Mucosa of descending colon (tissue), 3 donors: ENCODE results near the gene HK1. TPM values are rescaled to one million over a fixed set of nuclear protein-coding genes. Genes with fewer than 3 reads are reported as not detected.
A peak's percentile ranks its signal among the peaks of the same experiment; 100 is the strongest.

Source experiments
- ATAC-seq: fragments of 200-7000 bp; cut with Tn5 transposase; one replicate; pipeline ENCODE4 v1.9.1; 2020; ENCODE audit warnings: mild to moderate bottlenecking, moderate library complexity
- DNase-seq, 3 donors: peaks; one replicate each; pipeline ENCODE4 v3.0.0-alpha.2; 2020
- H3K36me3 ChIP-seq: fragments of 200-600 bp; one replicate; pipeline ENCODE4 v1.8.0; 2021; ENCODE audit warnings: low read depth, mild to moderate bottlenecking
- H3K4me1 ChIP-seq: fragments of 200-600 bp; one replicate; pipeline ENCODE4 v1.8.0; 2021; ENCODE audit warnings: low read depth, mild to moderate bottlenecking
- H3K4me3 ChIP-seq: fragments of 200-600 bp; one replicate; pipeline ENCODE4 v1.8.0; 2021; ENCODE audit warnings: mild to moderate bottlenecking
- H3K9me3 ChIP-seq: fragments of 200-600 bp; one replicate; pipeline ENCODE4 v1.8.0; 2021; ENCODE audit warnings: mild to moderate bottlenecking
- intact Hi-C, 2 donors: fragments of 100-400 bp; cut with DNase I in 1 of 2; cut with micrococcal nuclease in 1 of 2; formaldehyde crosslinking; loops; one replicate each; pipeline versions ENCODE4 v1.11.0 to v1.11.1; 2022; cut with DNase I, micrococcal nuclease
- total RNA-seq, 3 donors: library from RNA; stranded (reverse); fragmentation: NEBNext Ultra II Directional in 2 of 3; extraction: Animal tissue kit (Norgen Biotek cat#: 25700) in 2 of 3; gene quantifications; one replicate each; pipeline versions ENCODE4 v1.2.1 to v1.2.4, GENCODE V29; 2021 to 2023
- TF ChIP-seq, protein P1 (sequence below): fragments of 200-600 bp; IDR thresholded peaks from one replicate; pipeline ENCODE4 v1.8.0; 2022; ENCODE audit warnings: antibody characterized with exemption, mild to moderate bottlenecking
- donor health status: DM: no; HTN: no; CAD: no; lungs with moderate emphysema.
- donor health status: DM: no; HTN: no; CAD: no.
- donor health status: DM: no; HTN: yes; CAD: no.

HK1 gene
- total RNA-seq, 3 donors from 2014 or later, result 63.9 to 102 (median 81.3) TPM

GRCh38 chr10:69409968-69410367, 131.7 kb downstream of the HK1 start:
- TF ChIP-seq, protein P1, sequence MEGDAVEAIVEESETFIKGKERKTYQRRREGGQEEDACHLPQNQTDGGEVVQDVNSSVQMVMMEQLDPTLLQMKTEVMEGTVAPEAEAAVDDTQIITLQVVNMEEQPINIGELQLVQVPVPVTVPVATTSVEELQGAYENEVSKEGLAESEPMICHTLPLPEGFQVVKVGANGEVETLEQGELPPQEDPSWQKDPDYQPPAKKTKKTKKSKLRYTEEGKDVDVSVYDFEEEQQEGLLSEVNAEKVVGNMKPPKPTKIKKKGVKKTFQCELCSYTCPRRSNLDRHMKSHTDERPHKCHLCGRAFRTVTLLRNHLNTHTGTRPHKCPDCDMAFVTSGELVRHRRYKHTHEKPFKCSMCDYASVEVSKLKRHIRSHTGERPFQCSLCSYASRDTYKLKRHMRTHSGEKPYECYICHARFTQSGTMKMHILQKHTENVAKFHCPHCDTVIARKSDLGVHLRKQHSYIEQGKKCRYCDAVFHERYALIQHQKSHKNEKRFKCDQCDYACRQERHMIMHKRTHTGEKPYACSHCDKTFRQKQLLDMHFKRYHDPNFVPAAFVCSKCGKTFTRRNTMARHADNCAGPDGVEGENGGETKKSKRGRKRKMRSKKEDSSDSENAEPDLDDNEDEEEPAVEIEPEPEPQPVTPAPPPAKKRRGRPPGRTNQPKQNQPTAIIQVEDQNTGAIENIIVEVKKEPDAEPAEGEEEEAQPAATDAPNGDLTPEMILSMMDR, result no peak
- intact Hi-C loops, result no loop called here
- no peak for ATAC-seq

DNA sequence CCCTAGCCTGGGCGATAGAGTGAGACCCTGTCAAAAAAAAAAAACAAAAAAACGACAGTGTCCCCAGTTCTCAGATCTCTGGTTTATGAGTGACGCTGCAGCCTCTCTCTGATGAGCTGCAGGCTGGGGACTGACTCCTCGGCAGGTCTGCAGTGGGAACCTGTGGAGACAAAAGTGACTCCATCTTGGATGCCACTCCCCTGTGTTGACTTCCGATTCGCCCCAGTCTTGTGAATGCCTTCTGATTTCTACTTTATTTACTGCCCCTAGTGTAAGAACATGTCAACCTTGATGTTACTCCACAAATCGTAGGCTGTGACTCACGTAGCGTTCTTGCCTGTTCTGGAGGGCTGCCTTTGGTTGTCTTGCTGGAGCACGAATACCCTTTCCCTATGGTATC, 132.2 kb downstream of the HK1 start:
- no peak for DNase-seq
- Histone ChIP-seq H3K4me3 (no peak overlapping the region), H3K9me3 (no peaks in the 10 kb centered on the region), H3K4me1 (peaks cover 5% of the 10 kb centered on the region), H3K36me3 (no peaks in the 10 kb centered on the region)
- intact Hi-C loops, result no loop called here
- TF ChIP-seq, protein P1, result no peak
- no peak for ATAC-seq

More at GRCh38 chr10:69409968-69410367, 131.7 kb downstream of the HK1 start:
- peaks cover 5% of the 10 kb centered on the region for H3K4me1 ChIP-seq
- no peak overlapping the region for H3K4me3 ChIP-seq
- H3K9me3 ChIP-seq, result no peaks in the 10 kb centered on the region
- no peaks in the 10 kb centered on the region for H3K36me3 ChIP-seq
- no peak for DNase-seq

DNA sequence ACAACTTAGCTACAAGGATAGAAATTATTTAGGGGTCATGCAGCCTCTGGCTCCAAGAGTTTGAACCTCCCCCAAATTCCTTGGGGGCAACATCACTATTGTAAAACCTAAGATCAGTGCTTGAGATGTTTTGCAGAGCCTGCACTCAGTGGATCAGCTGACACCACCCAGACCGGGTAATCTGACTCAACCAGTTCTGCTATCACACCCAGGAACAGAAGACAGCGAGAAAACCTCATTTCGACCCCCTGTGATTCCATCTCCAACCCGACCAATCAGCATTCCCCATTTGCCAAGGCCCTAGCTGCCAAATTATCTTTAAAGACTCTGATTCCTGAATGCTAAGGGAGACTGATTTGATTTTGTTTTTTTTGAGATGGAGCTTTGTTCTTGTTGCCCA, 133.2 kb downstream of the HK1 start:
- intact Hi-C loops, result no loop called here
- Histone ChIP-seq H3K36me3 (no peaks in the 10 kb centered on the region), H3K4me1 (peaks cover 5% of the 10 kb centered on the region), H3K4me3 (no peak overlapping the region), H3K9me3 (no peaks in the 10 kb centered on the region)
- ATAC-seq (no peak), DNase-seq (no peak)
- TF ChIP-seq, protein P1, result no peak

GRCh38 chr10:69412232-69412790, 134.0 kb downstream of the HK1 start:
- Histone ChIP-seq H3K9me3 (no peaks in the 10 kb centered on the region), H3K4me3 (no peak overlapping the region)

DNA sequence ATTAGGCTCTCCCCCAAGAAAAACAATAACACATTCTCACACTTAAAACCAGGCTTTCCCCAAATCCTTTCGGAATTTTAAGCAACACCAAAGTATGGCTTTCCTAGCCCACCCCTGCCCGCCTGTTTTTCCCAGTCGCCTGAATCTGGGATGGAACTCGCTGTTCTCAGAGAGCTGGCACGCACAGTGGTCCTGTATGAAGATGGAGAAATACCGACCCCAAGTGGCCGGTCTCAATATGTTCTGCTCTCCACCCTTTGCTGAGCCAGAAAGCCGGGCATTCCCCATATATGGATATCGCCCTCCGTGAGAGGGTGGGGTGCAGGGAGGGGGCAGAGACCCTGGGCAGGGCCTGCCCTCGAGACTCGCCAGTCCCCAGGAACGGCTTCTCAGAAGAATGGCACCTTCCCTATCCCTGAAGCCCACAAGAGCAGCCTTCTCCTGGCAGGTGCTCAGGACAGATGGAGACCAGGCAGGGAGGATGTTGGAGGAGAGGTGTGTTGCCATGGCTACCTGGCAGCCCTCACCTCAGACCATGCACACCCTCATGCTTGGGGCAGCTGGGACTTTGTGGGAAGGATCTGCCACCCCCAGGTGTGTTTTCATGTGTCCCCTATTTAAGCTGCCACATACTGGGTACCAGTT, 135.0 kb downstream of the HK1 start:
- ATAC-seq, result no peak
- intact Hi-C loops, result no loop called here
- H3K9me3 ChIP-seq, result no peaks in the 10 kb centered on the region
- TF ChIP-seq, protein P1, result no peak
- H3K36me3 ChIP-seq, result no peaks in the 10 kb centered on the region
- no peak overlapping the region for H3K4me3 ChIP-seq
- H3K4me1 ChIP-seq, result peaks cover 15% of the 10 kb centered on the region
- DNase-seq, result peak in 1 of 3 donors; percentile 57

More at GRCh38 chr10:69412232-69412790, 134.0 kb downstream of the HK1 start:
- ATAC-seq (no peak), DNase-seq (no peak)
- H3K36me3 ChIP-seq, result no peaks in the 10 kb centered on the region
- intact Hi-C loops, result no loop called here
- H3K4me1 ChIP-seq, result peaks cover 5% of the 10 kb centered on the region
- TF ChIP-seq, protein P1, result no peak
